ENCODE results near the gene OLFML2A. TPM values are rescaled to one million over a fixed set of nuclear protein-coding genes. Genes with fewer than 3 reads are reported as not detected.

OLFML2A gene
- total and polyA plus RNA-seq, 12 donors: 5.9 to 51.2 (median 31.8) TPM

GRCh38 chr9:124780060-124780756 lies 3.3 kb downstream of the OLFML2A start:
- 38 to 45% methylated on average over 14 of the region's 14 CpGs for WGBS, 2 donors
- H3K4me3 ChIP-seq: no peak overlapping the region
- no peaks in the 10 kb centered on the region for H3K9me3 ChIP-seq
- H3K27ac ChIP-seq: peak overlapping the region in 8 of 10 donors; percentile 15 to 78 (median 64)
- ATAC-seq (peak in 7 of 8 donors; percentile 31 to 62 (median 41)), DNase-seq (peak in 1 of 2 donors; percentile 48)
- peaks cover 0 to 25% (median 0%) of the 10 kb centered on the region in 7 donors for H3K27me3 ChIP-seq
- peaks cover 13 to 76% (median 47%) of the 10 kb centered on the region in 9 donors for H3K4me1 ChIP-seq
- H3K36me3 ChIP-seq: no peaks in the 10 kb centered on the region
- TF ChIP-seq, protein P1, sequence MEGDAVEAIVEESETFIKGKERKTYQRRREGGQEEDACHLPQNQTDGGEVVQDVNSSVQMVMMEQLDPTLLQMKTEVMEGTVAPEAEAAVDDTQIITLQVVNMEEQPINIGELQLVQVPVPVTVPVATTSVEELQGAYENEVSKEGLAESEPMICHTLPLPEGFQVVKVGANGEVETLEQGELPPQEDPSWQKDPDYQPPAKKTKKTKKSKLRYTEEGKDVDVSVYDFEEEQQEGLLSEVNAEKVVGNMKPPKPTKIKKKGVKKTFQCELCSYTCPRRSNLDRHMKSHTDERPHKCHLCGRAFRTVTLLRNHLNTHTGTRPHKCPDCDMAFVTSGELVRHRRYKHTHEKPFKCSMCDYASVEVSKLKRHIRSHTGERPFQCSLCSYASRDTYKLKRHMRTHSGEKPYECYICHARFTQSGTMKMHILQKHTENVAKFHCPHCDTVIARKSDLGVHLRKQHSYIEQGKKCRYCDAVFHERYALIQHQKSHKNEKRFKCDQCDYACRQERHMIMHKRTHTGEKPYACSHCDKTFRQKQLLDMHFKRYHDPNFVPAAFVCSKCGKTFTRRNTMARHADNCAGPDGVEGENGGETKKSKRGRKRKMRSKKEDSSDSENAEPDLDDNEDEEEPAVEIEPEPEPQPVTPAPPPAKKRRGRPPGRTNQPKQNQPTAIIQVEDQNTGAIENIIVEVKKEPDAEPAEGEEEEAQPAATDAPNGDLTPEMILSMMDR (IDR thresholded peaks at IDR 0.05): no peak
- intact Hi-C loops (cut with DNase I): loop anchor here in 3 of 10 donors (1.0 to 5.0 kb wide), 3 partner anchors 52 to 71 kb away; no protein-coding TSS in a partner anchor

GRCh38 chr9:124780757-124781151 lies 3.8 kb downstream of the OLFML2A start:
- Histone ChIP-seq H3K4me1 (peaks cover 13 to 75% (median 46%) of the 10 kb centered on the region in 9 donors), H3K36me3 (no peaks in the 10 kb centered on the region), H3K27me3 (peaks cover 0 to 22% (median 0%) of the 10 kb centered on the region in 7 donors), H3K27ac (peak overlapping the region in 5 of 10 donors; percentile 15 to 78 (median 65)), H3K9me3 (no peaks in the 10 kb centered on the region), H3K4me3 (no peak overlapping the region)
- TF ChIP-seq, protein P1 (IDR thresholded peaks at IDR 0.05): no peak
- ATAC-seq (no peak), DNase-seq (no peak)
- WGBS, 2 donors: 93 to 94% methylated on average over 4 of the region's 4 CpGs
- intact Hi-C loops (cut with DNase I): loop anchor here in 3 of 10 donors (1.0 to 5.0 kb wide), 3 partner anchors 52 to 70 kb away; no protein-coding TSS in a partner anchor

GRCh38 chr9:124781967-124782660 lies 5.2 kb downstream of the OLFML2A start:
- DNase-seq (no peak), ATAC-seq (no peak)
- H3K4me1 ChIP-seq: peaks cover 11 to 63% (median 37%) of the 10 kb centered on the region in 9 donors
- TF ChIP-seq, protein P1 (IDR thresholded peaks at IDR 0.05): no peak
- no peak overlapping the region for H3K4me3 ChIP-seq
- peaks cover 0 to 8% (median 0%) of the 10 kb centered on the region in 7 donors for H3K27me3 ChIP-seq
- H3K27ac ChIP-seq: peak overlapping the region in 4 of 10 donors; percentile 0 to 51 (median 12)
- 96 to 97% methylated on average over 3 of the region's 3 CpGs for WGBS, 2 donors
- intact Hi-C loops (cut with DNase I): loop anchor here in 2 of 10 donors (2.0 to 5.0 kb wide), 2 partner anchors 60 to 69 kb away; no protein-coding TSS in a partner anchor
- peaks cover 0 to 3% (median 0%) of the 10 kb centered on the region in 9 donors for H3K36me3 ChIP-seq
- no peaks in the 10 kb centered on the region for H3K9me3 ChIP-seq
